GM21390 (cell line): ENCODE results near the gene GOLGA8M.
"Not testable (repeated sequence)": the region's sequence is repeated elsewhere in the genome, so short reads cannot be mapped to it uniquely, and the experiment has no call there.

Source experiments
- ATAC-seq: cut with Tn5 transposase; IDR thresholded peaks from one replicate; pipeline ENCODE4 v1.9.1; 2021; ENCODE audit not compliant: unreplicated experiment

GOLGA8M gene

GRCh38 chr15:28712270-28712669 is at the start of gene GOLGA8M:
GOLGA8M (minus strand) TSS chr15:28712421; CDS start chr15:28712323, 98 bp downstream.
- not testable (repeated sequence) for ATAC-seq

GRCh38 chr15:28742890-28743289 is 30.7 kb upstream of the GOLGA8M start:
- ATAC-seq, result not testable (repeated sequence)

- ATAC-seq, result not testable (repeated sequence)
Observed at GRCh38 chr15:28738590-28739292, 26.5 kb upstream of the GOLGA8M start.

- ATAC-seq, result not testable (repeated sequence)
Observed at GRCh38 chr15:28738200-28738561, 26.0 kb upstream of the GOLGA8M start.

GRCh38 chr15:28737521-28738199 is 25.4 kb upstream of the GOLGA8M start:
- peak; percentile 59 for ATAC-seq

- ATAC-seq, result not testable (repeated sequence)
Observed at GRCh38 chr15:28728061-28728460, 15.8 kb upstream of the GOLGA8M start.

- ATAC-seq, result not testable (repeated sequence)
Observed at GRCh38 chr15:28727026-28727425, 14.8 kb upstream of the GOLGA8M start.

- ATAC-seq, result no peak
Observed at GRCh38 chr15:28726102-28726501, 13.9 kb upstream of the GOLGA8M start.

GRCh38 chr15:28725556-28725955 is 13.3 kb upstream of the GOLGA8M start:
- ATAC-seq, result no peak

GRCh38 chr15:28723986-28724385 is 11.8 kb upstream of the GOLGA8M start:
- not testable (repeated sequence) for ATAC-seq

- ATAC-seq, result not testable (repeated sequence)
Observed at GRCh38 chr15:28719626-28720025, 7.4 kb upstream of the GOLGA8M start.

- ATAC-seq, result not testable (repeated sequence)
Observed at GRCh38 chr15:28718576-28718975, 6.4 kb upstream of the GOLGA8M start.

GRCh38 chr15:28714176-28714575 is 2.0 kb upstream of the GOLGA8M start:
- ATAC-seq, result not testable (repeated sequence)

- ATAC-seq, result not testable (repeated sequence)
Observed at GRCh38 chr15:28703927-28704326, 8.3 kb downstream of the GOLGA8M start.

- ATAC-seq, result not testable (repeated sequence)
Observed at GRCh38 chr15:28702427-28702826, 9.8 kb downstream of the GOLGA8M start.

GRCh38 chr15:28694006-28694751 is 18.0 kb downstream of the GOLGA8M start:
- not testable (repeated sequence) for ATAC-seq

GRCh38 chr15:28693021-28693420 is 19.2 kb downstream of the GOLGA8M start:
- ATAC-seq, result not testable (repeated sequence)

- not testable (repeated sequence) for ATAC-seq
Observed at GRCh38 chr15:28673533-28673932, 38.7 kb downstream of the GOLGA8M start.

- not testable (repeated sequence) for ATAC-seq
Observed at GRCh38 chr15:28672122-28672521, 40.1 kb downstream of the GOLGA8M start.

- not testable (repeated sequence) for ATAC-seq
Observed at GRCh38 chr15:28666402-28666801, 45.8 kb downstream of the GOLGA8M start.

- not testable (repeated sequence) for ATAC-seq
Observed at GRCh38 chr15:28664575-28664974, 47.6 kb downstream of the GOLGA8M start.
